NCI-H1417 treated with DMSO at 0.1 percent for 48 hours (cell line): Measurements from ENCODE around the gene HOXB8.

ENCODE experiments used
- DNase-seq: peaks from one replicate; lab custom pipeline; 2025; lab: John Stamatoyannopoulos, UW

Gene HOXB8

DNA sequence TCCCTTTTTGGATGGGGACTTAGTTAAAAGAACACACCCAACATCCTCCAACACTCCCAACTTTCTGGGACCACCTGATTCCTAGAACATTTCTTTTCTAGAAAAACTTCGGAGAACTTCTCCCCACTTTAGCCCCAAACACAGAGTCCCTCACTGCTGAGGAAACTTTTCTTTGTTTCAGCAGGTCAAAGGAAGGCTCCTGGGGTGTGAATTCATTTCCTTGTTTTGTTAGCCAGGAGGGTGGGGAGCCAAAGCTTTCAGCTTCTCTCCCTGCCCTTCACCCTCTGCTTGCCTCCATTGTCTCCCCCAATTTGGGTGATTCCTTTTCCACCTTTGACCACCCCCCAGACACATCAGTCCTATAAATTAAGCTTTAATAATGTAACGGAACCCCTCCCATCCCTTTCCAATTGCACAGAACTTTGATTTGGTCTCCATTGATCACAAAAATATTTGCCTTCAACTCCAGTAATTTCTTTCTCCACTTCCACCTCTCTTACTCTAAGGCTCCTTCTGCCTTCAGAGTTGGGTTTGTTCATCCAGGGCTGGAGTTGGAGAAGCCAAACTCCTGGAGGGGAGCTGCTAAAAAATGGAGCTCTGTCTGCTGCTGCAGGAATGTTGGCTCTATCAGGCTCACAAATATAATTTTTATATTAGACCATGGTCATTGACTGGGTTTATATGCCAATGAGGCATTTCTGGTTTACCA lies 47.3 kb downstream of the HOXB8 start:
- no peak for DNase-seq

GRCh38 chr17:48567209-48567608 lies 47.9 kb downstream of the HOXB8 start:
- DNase-seq: no peak

DNA sequence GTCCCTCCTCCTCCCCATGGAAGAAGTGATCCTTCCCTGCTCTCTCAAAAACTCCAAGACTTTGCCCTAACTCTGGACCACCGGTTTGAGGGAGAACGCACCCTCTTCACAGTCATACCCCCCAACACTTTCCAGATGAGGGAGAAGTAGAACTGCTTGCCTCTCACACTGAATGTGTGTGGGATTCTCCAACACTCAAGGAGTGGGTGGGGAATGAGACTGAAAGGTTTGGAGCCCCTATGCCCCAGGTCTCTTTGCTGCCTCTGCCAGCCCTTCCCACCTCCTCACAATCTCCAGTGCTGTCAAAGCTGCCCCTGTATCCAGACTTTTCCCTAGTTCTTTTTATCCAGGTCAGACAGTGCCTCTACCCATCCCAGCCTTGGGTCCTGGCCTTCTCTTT lies 48.4 kb downstream of the HOXB8 start:
- no peak for DNase-seq

GRCh38 chr17:48565925-48566710 lies 49.0 kb downstream of the HOXB8 start:
- DNase-seq: no peak

- DNase-seq: no peak
These were observed 50.0 kb downstream of the HOXB8 start for GRCh38 chr17:48565022-48565554.

- DNase-seq: no peak
These were observed 50.7 kb downstream of the HOXB8 start for GRCh38 chr17:48564188-48565021.

DNA sequence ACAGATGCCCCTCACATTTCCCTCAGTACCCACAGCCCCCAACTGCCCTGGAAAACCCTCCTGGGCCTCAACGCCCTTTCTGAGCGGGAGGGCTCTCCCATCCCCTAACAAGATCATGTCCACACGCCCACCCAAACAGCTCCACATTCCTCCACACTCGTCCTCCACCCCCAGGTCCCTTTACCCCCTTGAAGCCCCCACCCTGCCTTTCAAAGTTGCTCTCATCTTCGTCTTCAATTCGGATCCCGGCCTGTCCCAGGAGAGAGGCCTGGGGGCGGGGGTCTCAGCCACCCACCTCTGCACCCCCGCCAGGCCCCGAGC lies 51.3 kb downstream of the HOXB8 start:
- no peak for DNase-seq

DNA sequence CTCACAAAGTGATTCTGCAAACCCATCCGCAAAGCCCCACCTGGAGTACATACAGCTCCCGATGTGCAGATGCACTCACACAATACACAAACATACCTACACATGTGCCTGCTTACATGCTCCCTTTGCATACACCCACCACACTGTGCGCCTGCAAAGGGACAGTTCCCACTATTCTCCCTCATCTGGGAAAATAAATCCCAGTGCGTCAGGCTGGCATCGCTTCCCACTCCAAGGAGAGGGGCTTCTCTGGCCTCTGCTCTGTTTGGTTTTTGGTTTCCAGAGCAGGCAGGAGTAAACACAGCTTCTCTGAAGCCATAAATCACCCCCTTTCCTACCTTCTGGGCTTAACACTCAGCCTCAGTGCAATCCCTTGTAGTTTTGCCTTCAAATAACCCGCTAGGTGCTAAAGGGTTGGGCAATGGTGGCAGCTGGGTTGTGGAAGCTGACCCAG lies 51.7 kb downstream of the HOXB8 start:
- DNase-seq: no peak

GRCh38 chr17:48562934-48563333 lies 52.2 kb downstream of the HOXB8 start:
- no peak for DNase-seq
